Spleen (tissue), 7 donors: ENCODE data around the gene TTC28.

Source experiments
- CTCF ChIP-seq, 11 experiments: fragments of 200-600 bp in 7 of 11; fragments of 450-650 bp in 4 of 11; sonication (generic) in 4 of 11; IDR thresholded peaks in 8 of 11; conservative IDR thresholded peaks in 3 of 11; 1 replicate in 7 of 11; 2 replicates in 4 of 11; pipeline versions ENCODE4 v1.4.0 to v1.8.0; 2016 to 2021; ENCODE audit warnings: antibody characterized with exemption in 11 of 11, inconsistent platforms in 4 of 11, mild to moderate bottlenecking in 1 of 11
- POLR2A ChIP-seq, 3 donors: fragments of 450-650 bp; IDR thresholded peaks; one replicate each; pipeline ENCODE4 v1.5.1; 2017; ENCODE audit warnings: antibody characterized with exemption in 3 of 3, mild to moderate bottlenecking in 1 of 3
- POLR2AphosphoS5 ChIP-seq, 3 donors: sonication (generic); formaldehyde crosslinking; IDR thresholded peaks; one replicate each; pipeline ENCODE4 v1.5.1; 2017; ENCODE audit warnings: antibody characterized with exemption in 3 of 3
- donor health status: DM: no; HTN: no; CAD: no; lungs with moderate emphysema.
- donor health status: DM: no; HTN: no; CAD: no.
- donor health status: DM: no; HTN: no; CAD: no.

- TF ChIP-seq POLR2A (IDR thresholded peaks at IDR 0.05) (no peak), CTCF (IDR thresholded peaks at IDR 0.05 in 8 of 11, conservative IDR thresholded peaks at IDR 0.05 in 3 of 11) (no peak), POLR2AphosphoS5 (IDR thresholded peaks at IDR 0.05) (no peak)
These were observed 322.4 kb downstream of the TTC28 start for GRCh38 chr22:28357193-28357592.
